K562 (cell line): ENCODE results near the gene DTL. TPM values are rescaled to one million over a fixed set of nuclear protein-coding genes. Genes with fewer than 3 reads are reported as not detected.
A peak's percentile ranks its signal among the peaks of the same experiment; 100 is the strongest.

Experiments
- CHD1 ChIP-seq: fragments of 200-600 bp; sonication (generic); IDR thresholded peaks from one replicate; pipeline ENCODE4 v1.6.1; 2012; ENCODE audit warnings: mild to moderate bottlenecking, moderate library complexity, low read length, inconsistent platforms
- ERF ChIP-seq: fragments of 450-650 bp; formaldehyde crosslinking; IDR thresholded peaks from 2 replicates; pipeline ENCODE4 v1.4.0; 2020; ENCODE audit warnings: mild to moderate bottlenecking, mixed read lengths
- HCFC1 ChIP-seq: IDR thresholded peaks from 2 replicates; pipeline ENCODE4 v1.6.1; 2012; ENCODE audit warnings: low read depth, low read length, improper control_type of control experiment
- ILF3 ChIP-seq: fragments of 450-650 bp; IDR thresholded peaks from 2 replicates; pipeline ENCODE4 v1.6.1; 2018; ENCODE audit warnings: antibody characterized with exemption, mild to moderate bottlenecking, moderate library complexity, borderline replicate concordance
- JUND ChIP-seq, 2 experiments: IDR thresholded peaks; 2 replicates in 1 of 2; 3 replicates in 1 of 2; pipeline ENCODE4 v1.6.1; 2011; ENCODE audit warnings: borderline replicate concordance in 2 of 2, low read depth in 2 of 2, low read length in 2 of 2, improper control_type of control experiment in 1 of 2, missing biosample characterization in 1 of 2, missing genetic modification characterization in 1 of 2, missing genetic modification reagents in 1 of 2
- KLF13 ChIP-seq: fragments of 450-650 bp; IDR thresholded peaks from 2 replicates; pipeline ENCODE4 v1.6.1; 2016; ENCODE audit warnings: missing genetic modification characterization, low read depth, mild to moderate bottlenecking, missing compliant biosample characterization, moderate library complexity, borderline replicate concordance
- MCM5 ChIP-seq: fragments of 450-650 bp; IDR thresholded peaks from 2 replicates; pipeline ENCODE4 v1.6.1; 2016; ENCODE audit warnings: low read depth
- MECOM ChIP-seq: fragments of 250-450 bp; sonication (Bioruptor Pico); IDR thresholded peaks from 2 replicates; pipeline ENCODE4 v1.8.0; 2022; ENCODE audit warnings: inconsistent platforms
- MED1 ChIP-seq: sonication (generic); formaldehyde crosslinking; IDR thresholded peaks from 2 replicates; pipeline ENCODE4 v1.8.1; 2023; ENCODE audit warnings: missing genetic modification reagents, borderline replicate concordance
- NR1H2 ChIP-seq: sonication (generic); formaldehyde crosslinking; IDR thresholded peaks from 2 replicates; pipeline ENCODE4 v1.4.0; 2020; ENCODE audit warnings: mild to moderate bottlenecking, missing genetic modification reagents
- SAFB ChIP-seq: fragments of 200-400 bp; formaldehyde crosslinking; IDR thresholded peaks from 2 replicates; pipeline ENCODE4 v1.6.1; 2017; ENCODE audit warnings: low read depth, low read length, borderline replicate concordance
- SRSF3 ChIP-seq: fragments of 200-400 bp; formaldehyde crosslinking; IDR thresholded peaks from 2 replicates; pipeline ENCODE4 v1.6.1; 2016; ENCODE audit warnings: mild to moderate bottlenecking, low read length, moderate library complexity; ENCODE audit not compliant: insufficient read depth
- TRIM24 ChIP-seq, 2 experiments: fragments of 450-650 bp; IDR thresholded peaks; 2 replicates each; pipeline ENCODE4 v1.6.1; 2016
- ZBTB1 ChIP-seq: sonication (generic); formaldehyde crosslinking; IDR thresholded peaks from 2 replicates; pipeline ENCODE4 v1.8.1; 2023; ENCODE audit warnings: missing genetic modification reagents, low read depth, mild to moderate bottlenecking, borderline replicate concordance
- ZBTB8A ChIP-seq: fragments of 450-650 bp; IDR thresholded peaks from 2 replicates; pipeline ENCODE4 v1.6.1; 2018; ENCODE audit warnings: mild to moderate bottlenecking, moderate library complexity; ENCODE audit not compliant: partially characterized antibody
- ZNF311 ChIP-seq: fragments of 250-450 bp; sonication (Bioruptor Pico); IDR thresholded peaks from 2 replicates; pipeline ENCODE4 v1.4.0; 2020; ENCODE audit warnings: mild to moderate bottlenecking, moderate library complexity
- ZNF445 ChIP-seq: fragments of 250-450 bp; sonication (Bioruptor Pico); IDR thresholded peaks from 2 replicates; pipeline ENCODE4 v1.4.0; 2020; ENCODE audit warnings: low read depth, mild to moderate bottlenecking, moderate library complexity
- ZNF551 ChIP-seq: fragments of 250-450 bp; sonication (Bioruptor Pico); IDR thresholded peaks from 2 replicates; pipeline ENCODE4 v1.5.0; 2021; ENCODE audit warnings: mild to moderate bottlenecking, moderate library complexity
- ZNF696 ChIP-seq: fragments of 250-450 bp; sonication (Bioruptor Pico); conservative IDR thresholded peaks from 2 replicates; pipeline ENCODE4 v1.4.0; 2020; ENCODE audit warnings: mild to moderate bottlenecking, moderate library complexity
- ZNF699 ChIP-seq: fragments of 250-450 bp; sonication (Bioruptor Pico); IDR thresholded peaks from 2 replicates; pipeline ENCODE4 v1.8.0; 2021; ENCODE audit warnings: mild to moderate bottlenecking, moderate library complexity; ENCODE audit not compliant: insufficient replicate concordance
- ZNF780A ChIP-seq: fragments of 250-450 bp; sonication (Bioruptor Pico); IDR thresholded peaks from 2 replicates; pipeline ENCODE4 v1.5.0; 2021; ENCODE audit warnings: mild to moderate bottlenecking
- ZNF79 ChIP-seq: fragments of 250-450 bp; sonication (Bioruptor Pico); IDR thresholded peaks from 2 replicates; pipeline ENCODE4 v1.4.0; 2020; ENCODE audit warnings: low read depth, mild to moderate bottlenecking, moderate library complexity
- polyA plus RNA-seq, 8 experiments: library from polyadenylated mRNA; depleted of rRNA in 4 of 8; stranded (reverse) in 5 of 8; unstranded in 3 of 8; fragments of >200 nt; fragmentation: Nextera tagmentation in 2 of 8; fragmentation: Illumina TruSeq in 1 of 8; extraction: Ambion mirVana in 2 of 8; extraction: Trizol in 1 of 8; gene quantifications; 2 replicates each; pipeline versions ENCODE4 v1.2.1 to v1.2.3, GENCODE V29; 2011 to 2014; ENCODE audit warnings: inconsistent platforms in 1 of 8, missing spikeins in 1 of 8
- total RNA-seq, 7 experiments: library from RNA; depleted of rRNA in 6 of 7; stranded (reverse); fragments of >200 nt in 6 of 7; fragmentation: Illumina TruSeq in 2 of 7; extraction: Trizol in 2 of 7; gene quantifications; 2 replicates each; pipeline versions ENCODE4 v1.2.1 to v1.2.3, GENCODE V29; 2011 to 2021; ENCODE audit warnings: low replicate concordance in 1 of 7
- TF ChIP-seq, protein P1 (sequence below): fragments of 250-450 bp; sonication (Bioruptor Pico); IDR thresholded peaks from 2 replicates; pipeline ENCODE4 v1.9.0; 2021; ENCODE audit warnings: mild to moderate bottlenecking
- TF ChIP-seq, protein P2 (sequence below): sonication (generic); formaldehyde crosslinking; IDR thresholded peaks from 2 replicates; pipeline ENCODE4 v1.8.1; 2023; ENCODE audit warnings: mild to moderate bottlenecking, missing genetic modification reagents

DTL gene
- total and polyA plus RNA-seq, 9 of the 15 experiments (the other 6 are each of a cell fraction or from before 2014, with no cell fraction given) = 38.3 to 81.0 (median 63.2) TPM

DNA sequence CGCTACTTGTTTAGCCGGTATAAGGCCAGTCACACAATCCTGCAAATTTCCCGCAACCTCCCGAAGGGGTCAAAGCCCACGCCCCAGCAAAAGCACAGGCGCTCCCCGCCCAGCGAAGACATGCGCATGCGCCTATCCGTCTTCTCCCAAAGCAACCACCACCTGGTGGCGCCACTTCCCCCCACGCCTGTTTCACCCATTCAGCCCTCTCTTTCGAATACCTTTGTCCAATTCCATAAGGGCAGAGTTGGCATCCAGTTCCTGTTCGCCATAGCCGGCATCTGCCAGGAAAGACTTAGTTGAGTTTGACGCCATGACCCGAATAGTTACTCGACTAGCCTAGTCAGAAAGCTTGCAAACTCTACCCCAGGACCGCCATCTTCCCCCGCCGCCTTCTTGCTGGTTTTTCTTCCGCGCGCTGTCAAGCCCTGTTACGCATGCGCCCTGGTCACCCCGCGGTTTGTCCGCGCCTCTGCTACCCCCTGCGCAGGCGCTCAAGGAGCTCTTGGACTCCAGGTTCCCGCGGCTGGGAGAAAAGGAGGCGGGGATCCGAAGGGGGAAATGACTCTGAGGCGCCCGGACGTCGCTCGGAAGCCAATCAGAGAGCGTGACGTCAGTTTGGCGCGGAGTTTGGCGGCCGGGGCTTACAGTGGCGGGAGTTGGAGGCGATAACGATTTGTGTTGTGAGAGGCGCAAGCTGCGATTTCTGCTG is at the start of gene DTL, which contains the start of gene INTS7 (continued):
- TF ChIP-seq ZNF551 (CRISPR knock-in tag) (no peak), ILF3 (peak; percentile 56), ZNF79 (CRISPR knock-in tag) (no peak), KLF13 (peak; percentile 88), ZNF696 (CRISPR knock-in tag) (no peak), ZNF780A (CRISPR knock-in tag) (no peak), ZNF445 (CRISPR knock-in tag) (no peak), NR1H2 (CRISPR knock-in tag) (no peak; the same call in 1 of the 2 replicates), JUND (IDR thresholded peaks at IDR 0.05; ENCODE audit: borderline replicate concordance, low read depth, low read length) (peak; percentile 77), JUND (tag; IDR thresholded peaks at IDR 0.05; ENCODE audit: borderline replicate concordance, low read depth, low read length) (peak; percentile 31; the same call in 2 of the 3 replicates), MCM5 (no peak), MED1 (no peak), HCFC1 (peak; percentile 66), ZNF311 (CRISPR knock-in tag) (no peak), ERF (CRISPR knock-in tag) (0 out of 2 replicates have a peak, but pooled peaks have one; percentile 75), SAFB (no peak), ZBTB1 (no peak), ZBTB8A (peak; percentile 48), SRSF3 (no peak), ZNF699 (CRISPR knock-in tag) (no peak), MECOM (CRISPR knock-in tag) (peak; percentile 23; the same call in 1 of the 2 replicates), CHD1 (no peak), TRIM24 (IDR thresholded peaks at IDR 0.05) (peak; percentile 58 to 66; a peak in 3 of 4 replicates)
- TF ChIP-seq, protein P1, sequence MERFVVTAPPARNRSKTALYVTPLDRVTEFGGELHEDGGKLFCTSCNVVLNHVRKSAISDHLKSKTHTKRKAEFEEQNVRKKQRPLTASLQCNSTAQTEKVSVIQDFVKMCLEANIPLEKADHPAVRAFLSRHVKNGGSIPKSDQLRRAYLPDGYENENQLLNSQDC (CRISPR knock-in tag) = 0 out of 2 replicates have a peak, but pooled peaks have one; percentile 72
- TF ChIP-seq, protein P2, sequence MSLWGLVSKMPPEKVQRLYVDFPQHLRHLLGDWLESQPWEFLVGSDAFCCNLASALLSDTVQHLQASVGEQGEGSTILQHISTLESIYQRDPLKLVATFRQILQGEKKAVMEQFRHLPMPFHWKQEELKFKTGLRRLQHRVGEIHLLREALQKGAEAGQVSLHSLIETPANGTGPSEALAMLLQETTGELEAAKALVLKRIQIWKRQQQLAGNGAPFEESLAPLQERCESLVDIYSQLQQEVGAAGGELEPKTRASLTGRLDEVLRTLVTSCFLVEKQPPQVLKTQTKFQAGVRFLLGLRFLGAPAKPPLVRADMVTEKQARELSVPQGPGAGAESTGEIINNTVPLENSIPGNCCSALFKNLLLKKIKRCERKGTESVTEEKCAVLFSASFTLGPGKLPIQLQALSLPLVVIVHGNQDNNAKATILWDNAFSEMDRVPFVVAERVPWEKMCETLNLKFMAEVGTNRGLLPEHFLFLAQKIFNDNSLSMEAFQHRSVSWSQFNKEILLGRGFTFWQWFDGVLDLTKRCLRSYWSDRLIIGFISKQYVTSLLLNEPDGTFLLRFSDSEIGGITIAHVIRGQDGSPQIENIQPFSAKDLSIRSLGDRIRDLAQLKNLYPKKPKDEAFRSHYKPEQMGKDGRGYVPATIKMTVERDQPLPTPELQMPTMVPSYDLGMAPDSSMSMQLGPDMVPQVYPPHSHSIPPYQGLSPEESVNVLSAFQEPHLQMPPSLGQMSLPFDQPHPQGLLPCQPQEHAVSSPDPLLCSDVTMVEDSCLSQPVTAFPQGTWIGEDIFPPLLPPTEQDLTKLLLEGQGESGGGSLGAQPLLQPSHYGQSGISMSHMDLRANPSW (CRISPR knock-in tag) = peak; percentile 81; the same call in 1 of the 2 replicates
